ENCODE results near the gene ORC6.

ORC6 gene

DNA sequence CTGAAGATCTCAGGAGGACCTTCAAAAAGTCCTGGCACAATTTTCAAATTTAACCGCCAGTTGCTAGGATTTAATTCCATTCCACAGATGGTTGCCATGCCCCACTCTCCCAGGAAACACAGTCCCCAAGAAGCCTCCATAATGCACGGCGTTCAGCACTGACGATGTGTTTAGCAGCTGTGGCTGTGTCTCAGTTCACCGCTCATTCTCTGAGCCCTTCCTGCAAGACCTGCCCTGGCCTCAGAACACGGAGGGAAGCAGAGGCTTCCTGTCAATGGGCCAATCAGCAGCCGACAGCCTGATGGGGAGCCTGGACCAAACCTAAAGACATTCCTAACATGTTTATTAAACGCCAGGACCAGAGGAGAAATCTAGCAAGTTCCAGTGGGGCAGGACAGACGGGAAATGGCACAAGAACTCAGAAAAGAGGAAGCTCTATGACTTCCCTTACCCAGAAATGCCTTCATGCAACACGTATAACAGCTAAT lies 53.8 kb downstream of the ORC6 start:
- Histone ChIP-seq H3K4me1 (ENCODE audit: insufficient read depth, low read length) (no peaks in the 10 kb centered on the region), H3K27me3 (ENCODE audit: insufficient read depth, low read length, poor library complexity) (no peaks in the 10 kb centered on the region), H2AFZ (ENCODE audit: low read depth, low read length) (no peak overlapping the region), H3K27ac (ENCODE audit: low read length) (no peak overlapping the region), H3K9me3 (ENCODE audit: insufficient read depth, low read length, severe bottlenecking) (no peaks in the 10 kb centered on the region), H3K4me2 (ENCODE audit: insufficient read depth, low read length) (no peak overlapping the region), H3K4me3 (ENCODE audit: low read depth in 1 of 2, low read length in 2 of 2) (no peak overlapping the region), H3K9ac (ENCODE audit: low read depth, low read length) (no peak overlapping the region), H3K79me2 (ENCODE audit: insufficient read depth, low read length) (no peaks in the 10 kb centered on the region), H4K20me1 (ENCODE audit: insufficient read depth, low read length) (no peaks in the 10 kb centered on the region), H3K36me3 (ENCODE audit: insufficient read depth, low read length) (no peaks in the 10 kb centered on the region)
- DNase-seq (no peak), ATAC-seq (ENCODE audit: insufficient read depth, low read depth) (no peak)
- TF ChIP-seq CTCF (IDR thresholded peaks at IDR 0.05; ENCODE audit: borderline replicate concordance, extremely low read depth, low read length, poor library complexity, severe bottlenecking) (no peak), EZH2 (IDR thresholded peaks at IDR 0.05; ENCODE audit: borderline replicate concordance, low read depth, low read length, severe bottlenecking) (no peak)

GRCh38 chr16:46745617-46746016 lies 56.2 kb downstream of the ORC6 start:
- Histone ChIP-seq H4K20me1 (ENCODE audit: insufficient read depth, low read length) (no peaks in the 10 kb centered on the region), H3K36me3 (ENCODE audit: insufficient read depth, low read length) (no peaks in the 10 kb centered on the region), H3K4me2 (ENCODE audit: insufficient read depth, low read length) (no peak overlapping the region), H3K4me1 (ENCODE audit: insufficient read depth, low read length) (no peaks in the 10 kb centered on the region), H3K9ac (ENCODE audit: low read depth, low read length) (no peak overlapping the region), H2AFZ (ENCODE audit: low read depth, low read length) (no peak overlapping the region), H3K9me3 (ENCODE audit: insufficient read depth, low read length, severe bottlenecking) (no peaks in the 10 kb centered on the region), H3K27me3 (ENCODE audit: insufficient read depth, low read length, poor library complexity) (no peaks in the 10 kb centered on the region), H3K4me3 (ENCODE audit: low read depth in 1 of 2, low read length in 2 of 2) (no peak overlapping the region), H3K79me2 (ENCODE audit: insufficient read depth, low read length) (no peaks in the 10 kb centered on the region), H3K27ac (ENCODE audit: low read length) (no peak overlapping the region)
- DNase-seq, result no peak
- no peak for ATAC-seq (ENCODE audit: insufficient read depth, low read depth)
- TF ChIP-seq EZH2 (IDR thresholded peaks at IDR 0.05; ENCODE audit: borderline replicate concordance, low read depth, low read length, severe bottlenecking), result no peak
- no peak for TF ChIP-seq CTCF (IDR thresholded peaks at IDR 0.05; ENCODE audit: borderline replicate concordance, extremely low read depth, low read length, poor library complexity, severe bottlenecking)

GRCh38 chr16:46746821-46747776 lies 57.6 kb downstream of the ORC6 start:
- no peak for ATAC-seq (ENCODE audit: insufficient read depth, low read depth)
- no peak for TF ChIP-seq EZH2 (IDR thresholded peaks at IDR 0.05; ENCODE audit: borderline replicate concordance, low read depth, low read length, severe bottlenecking)
- TF ChIP-seq CTCF (IDR thresholded peaks at IDR 0.05; ENCODE audit: borderline replicate concordance, extremely low read depth, low read length, poor library complexity, severe bottlenecking), result no peak
- Histone ChIP-seq H2AFZ (ENCODE audit: low read depth, low read length) (no peak overlapping the region), H4K20me1 (ENCODE audit: insufficient read depth, low read length) (no peaks in the 10 kb centered on the region), H3K27me3 (ENCODE audit: insufficient read depth, low read length, poor library complexity) (no peaks in the 10 kb centered on the region), H3K9ac (ENCODE audit: low read depth, low read length) (no peak overlapping the region), H3K4me2 (ENCODE audit: insufficient read depth, low read length) (no peak overlapping the region), H3K27ac (ENCODE audit: low read length) (no peak overlapping the region), H3K9me3 (ENCODE audit: insufficient read depth, low read length, severe bottlenecking) (no peaks in the 10 kb centered on the region), H3K36me3 (ENCODE audit: insufficient read depth, low read length) (no peaks in the 10 kb centered on the region), H3K4me3 (ENCODE audit: low read depth in 1 of 2, low read length in 2 of 2) (no peak overlapping the region), H3K4me1 (ENCODE audit: insufficient read depth, low read length) (no peaks in the 10 kb centered on the region), H3K79me2 (ENCODE audit: insufficient read depth, low read length) (no peaks in the 10 kb centered on the region)
- DNase-seq, result no peak
